ENCODE measurements around the gene PODXL2. TPM values are rescaled to one million over a fixed set of nuclear protein-coding genes. Genes with fewer than 3 reads are reported as not detected.

The PODXL2 gene
- total RNA-seq, 1 donor from 2014 or later: 4.2 TPM

DNA sequence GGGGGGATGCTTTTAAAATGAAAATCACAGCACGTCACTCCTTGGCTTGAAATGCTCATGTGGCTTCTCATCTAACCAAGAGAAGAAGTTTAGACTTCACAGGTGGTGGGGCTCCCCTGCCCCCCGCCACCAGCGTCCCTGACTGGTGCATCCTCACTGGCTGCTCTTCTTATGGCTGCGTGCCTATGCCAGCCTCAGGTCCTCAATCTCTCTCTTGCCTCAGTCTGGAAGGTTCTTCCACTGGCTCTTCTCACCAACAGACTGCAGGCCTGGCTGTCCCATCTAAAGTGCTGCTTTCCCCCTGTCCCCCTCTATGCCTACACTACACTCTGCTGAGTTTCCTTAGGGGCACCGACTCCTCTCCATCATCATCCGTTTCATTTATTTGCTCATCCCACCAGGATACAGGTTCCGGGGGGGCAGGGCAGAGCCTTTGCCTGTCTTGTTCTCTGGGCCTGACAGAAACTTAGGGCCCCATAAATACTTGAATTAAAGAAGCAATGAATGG is 64.4 kb downstream of the PODXL2 start:
- peaks cover 50 to 66% (median 62%) of the 10 kb centered on the region in 3 donors for H3K4me1 ChIP-seq (ENCODE audit: control insufficient read depth in 3 of 3, insufficient read depth in 3 of 3, low read length in 3 of 3)
- H3K9ac ChIP-seq (ENCODE audit: low read depth in 1 of 3, low read length in 3 of 3): no peak overlapping the region
- H3K27me3 ChIP-seq (ENCODE audit: control insufficient read depth in 3 of 3, insufficient read depth in 3 of 3, low read length in 3 of 3): no peaks in the 10 kb centered on the region
- H3K4me3 ChIP-seq (ENCODE audit: low read length in 3 of 3): no peak overlapping the region
- peaks cover 10 to 33% (median 26%) of the 10 kb centered on the region in 3 donors for H3K36me3 ChIP-seq (ENCODE audit: control insufficient read depth in 3 of 3, insufficient read depth in 3 of 3, low read length in 3 of 3)
- no peak overlapping the region for H3K27ac ChIP-seq (ENCODE audit: low read depth, low read length)
- no peaks in the 10 kb centered on the region for H3K9me3 ChIP-seq (ENCODE audit: control insufficient read depth in 3 of 3, low read length in 3 of 3)

- no peak overlapping the region for H3K4me3 ChIP-seq (ENCODE audit: low read length in 3 of 3)
- peaks cover 50 to 66% (median 62%) of the 10 kb centered on the region in 3 donors for H3K4me1 ChIP-seq (ENCODE audit: control insufficient read depth in 3 of 3, insufficient read depth in 3 of 3, low read length in 3 of 3)
- no peaks in the 10 kb centered on the region for H3K27me3 ChIP-seq (ENCODE audit: control insufficient read depth in 3 of 3, insufficient read depth in 3 of 3, low read length in 3 of 3)
- H3K9me3 ChIP-seq (ENCODE audit: control insufficient read depth in 3 of 3, low read length in 3 of 3): no peaks in the 10 kb centered on the region
- no peak overlapping the region for H3K27ac ChIP-seq (ENCODE audit: low read depth, low read length)
- peaks cover 10 to 33% (median 26%) of the 10 kb centered on the region in 3 donors for H3K36me3 ChIP-seq (ENCODE audit: control insufficient read depth in 3 of 3, insufficient read depth in 3 of 3, low read length in 3 of 3)
- peak overlapping the region in 1 of 3 donors; percentile 25 for H3K9ac ChIP-seq (ENCODE audit: low read depth in 1 of 3, low read length in 3 of 3)
Observed at GRCh38 chr3:127694467-127695215, 65.7 kb downstream of the PODXL2 start.

DNA sequence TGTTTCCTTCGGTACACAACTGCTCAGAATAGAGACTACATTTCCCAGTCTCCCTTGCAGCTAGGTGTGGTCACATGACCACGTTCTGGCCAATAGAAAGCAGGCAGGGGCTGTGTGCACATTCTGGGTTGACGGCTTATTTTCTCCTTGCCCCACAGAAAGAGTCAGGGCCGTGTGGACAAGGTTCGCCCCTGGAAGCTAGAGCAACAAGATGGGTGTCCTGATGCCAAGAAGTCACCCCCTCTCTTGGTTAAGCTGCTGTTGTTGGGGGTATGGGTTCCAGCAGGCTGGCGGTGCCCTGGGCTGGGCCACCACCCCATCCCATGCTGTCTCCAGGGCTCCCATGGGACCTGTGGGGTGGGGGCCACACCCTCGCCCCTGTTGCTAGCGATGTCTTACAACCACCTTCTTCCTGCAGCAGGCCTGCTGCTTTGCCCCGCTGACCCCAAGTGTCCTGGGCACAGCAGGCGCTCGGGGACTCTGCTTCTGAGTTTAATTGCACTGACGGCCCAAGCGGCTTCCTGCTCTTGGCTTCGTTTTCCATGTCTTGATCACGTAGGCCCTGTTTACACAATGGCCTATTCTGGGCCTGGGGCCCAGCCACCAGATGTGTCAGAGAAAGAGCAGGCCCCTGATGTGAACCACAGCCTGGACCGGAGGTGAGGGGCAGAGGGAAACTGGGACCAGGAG is 68.7 kb downstream of the PODXL2 start:
- Histone ChIP-seq H3K4me1 (ENCODE audit: control insufficient read depth in 3 of 3, insufficient read depth in 3 of 3, low read length in 3 of 3) (peaks cover 61 to 84% (median 70%) of the 10 kb centered on the region in 3 donors), H3K9me3 (ENCODE audit: control insufficient read depth in 3 of 3, low read length in 3 of 3) (no peaks in the 10 kb centered on the region), H3K27me3 (ENCODE audit: control insufficient read depth in 3 of 3, insufficient read depth in 3 of 3, low read length in 3 of 3) (no peaks in the 10 kb centered on the region), H3K27ac (ENCODE audit: low read depth, low read length) (peak overlapping the region; percentile 95), H3K4me3 (ENCODE audit: low read length in 3 of 3) (peak overlapping the region; percentile 71 to 81 (median 76)), H3K9ac (ENCODE audit: low read depth in 1 of 3, low read length in 3 of 3) (peak overlapping the region; percentile 75 to 91 (median 88)), H3K36me3 (ENCODE audit: control insufficient read depth in 3 of 3, insufficient read depth in 3 of 3, low read length in 3 of 3) (peaks cover 9 to 19% (median 12%) of the 10 kb centered on the region in 3 donors)

DNA sequence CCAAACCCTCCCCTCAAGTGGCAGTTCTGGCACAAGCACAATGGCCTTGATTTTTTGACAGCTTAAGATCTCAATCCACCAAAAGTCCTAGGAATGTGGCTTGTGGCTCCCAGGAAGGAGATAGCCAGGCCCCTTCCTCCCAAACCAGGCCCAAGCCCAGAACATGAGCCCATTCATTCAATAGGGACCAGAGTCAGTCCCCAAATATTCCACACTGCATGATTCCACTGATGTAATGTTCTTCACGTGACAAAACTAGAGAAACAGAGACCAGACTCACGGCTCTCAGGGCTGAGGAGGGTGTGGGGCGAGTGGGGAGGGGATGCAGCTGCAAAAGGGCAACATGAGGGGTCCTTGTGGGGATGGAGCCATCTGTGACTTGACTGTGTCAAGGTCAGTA is 69.3 kb downstream of the PODXL2 start:
- peaks cover 66 to 83% (median 75%) of the 10 kb centered on the region in 3 donors for H3K4me1 ChIP-seq (ENCODE audit: control insufficient read depth in 3 of 3, insufficient read depth in 3 of 3, low read length in 3 of 3)
- peaks cover 3 to 14% (median 6%) of the 10 kb centered on the region in 3 donors for H3K36me3 ChIP-seq (ENCODE audit: control insufficient read depth in 3 of 3, insufficient read depth in 3 of 3, low read length in 3 of 3)
- no peaks in the 10 kb centered on the region for H3K9me3 ChIP-seq (ENCODE audit: control insufficient read depth in 3 of 3, low read length in 3 of 3)
- H3K27ac ChIP-seq (ENCODE audit: low read depth, low read length): peak overlapping the region; percentile 95
- H3K27me3 ChIP-seq (ENCODE audit: control insufficient read depth in 3 of 3, insufficient read depth in 3 of 3, low read length in 3 of 3): no peaks in the 10 kb centered on the region
- peak overlapping the region; percentile 69 to 91 (median 75) for H3K9ac ChIP-seq (ENCODE audit: low read depth in 1 of 3, low read length in 3 of 3)
- H3K4me3 ChIP-seq (ENCODE audit: low read length in 3 of 3): peak overlapping the region in 2 of 3 donors; percentile 71 to 81

GRCh38 chr3:127698691-127699415 is 69.9 kb downstream of the PODXL2 start:
- Histone ChIP-seq H3K36me3 (ENCODE audit: control insufficient read depth in 3 of 3, insufficient read depth in 3 of 3, low read length in 3 of 3) (peaks cover 0 to 9% (median 3%) of the 10 kb centered on the region in 3 donors), H3K27ac (ENCODE audit: low read depth, low read length) (peak overlapping the region; percentile 95), H3K4me1 (ENCODE audit: control insufficient read depth in 3 of 3, insufficient read depth in 3 of 3, low read length in 3 of 3) (peaks cover 66 to 80% (median 75%) of the 10 kb centered on the region in 3 donors), H3K4me3 (ENCODE audit: low read length in 3 of 3) (no peak overlapping the region), H3K9ac (ENCODE audit: low read depth in 1 of 3, low read length in 3 of 3) (peak overlapping the region in 2 of 3 donors; percentile 69 to 91), H3K27me3 (ENCODE audit: control insufficient read depth in 3 of 3, insufficient read depth in 3 of 3, low read length in 3 of 3) (no peaks in the 10 kb centered on the region), H3K9me3 (ENCODE audit: control insufficient read depth in 3 of 3, low read length in 3 of 3) (no peaks in the 10 kb centered on the region)

- Histone ChIP-seq H3K36me3 (ENCODE audit: control insufficient read depth in 3 of 3, insufficient read depth in 3 of 3, low read length in 3 of 3) (peaks cover 0 to 5% (median 3%) of the 10 kb centered on the region in 3 donors), H3K4me1 (ENCODE audit: control insufficient read depth in 3 of 3, insufficient read depth in 3 of 3, low read length in 3 of 3) (peaks cover 66 to 74% (median 72%) of the 10 kb centered on the region in 3 donors), H3K27ac (ENCODE audit: low read depth, low read length) (peak overlapping the region; percentile 95), H3K27me3 (ENCODE audit: control insufficient read depth in 3 of 3, insufficient read depth in 3 of 3, low read length in 3 of 3) (no peaks in the 10 kb centered on the region), H3K9ac (ENCODE audit: low read depth in 1 of 3, low read length in 3 of 3) (peak overlapping the region in 2 of 3 donors; percentile 12 to 91), H3K4me3 (ENCODE audit: low read length in 3 of 3) (no peak overlapping the region), H3K9me3 (ENCODE audit: control insufficient read depth in 3 of 3, low read length in 3 of 3) (no peaks in the 10 kb centered on the region)
Observed at GRCh38 chr3:127699416-127700300, 70.7 kb downstream of the PODXL2 start.

DNA sequence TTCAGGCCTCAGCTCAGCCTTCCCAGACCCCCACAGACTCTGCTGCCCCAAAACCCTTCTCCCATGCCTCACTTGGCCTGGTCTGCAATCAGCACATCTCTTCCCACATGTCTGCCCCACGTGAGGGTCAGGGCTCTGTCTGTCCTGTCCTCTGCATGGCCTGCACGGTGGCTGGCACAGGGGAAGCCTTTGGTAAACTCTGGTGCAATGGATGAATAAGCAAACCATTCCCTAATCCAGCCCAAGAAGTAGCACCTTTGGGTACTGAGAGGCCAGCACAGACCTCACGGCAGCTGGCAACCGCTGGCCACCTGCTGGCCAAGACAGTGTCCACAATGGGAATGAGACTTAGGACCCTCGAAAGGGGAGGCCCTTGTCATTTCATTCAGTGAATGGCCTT is 71.4 kb downstream of the PODXL2 start:
- H3K9me3 ChIP-seq (ENCODE audit: control insufficient read depth in 3 of 3, low read length in 3 of 3): no peaks in the 10 kb centered on the region
- peak overlapping the region in 1 of 3 donors; percentile 69 for H3K9ac ChIP-seq (ENCODE audit: low read depth in 1 of 3, low read length in 3 of 3)
- H3K4me3 ChIP-seq (ENCODE audit: low read length in 3 of 3): no peak overlapping the region
- peak overlapping the region; percentile 95 for H3K27ac ChIP-seq (ENCODE audit: low read depth, low read length)
- peaks cover 62 to 70% (median 66%) of the 10 kb centered on the region in 3 donors for H3K4me1 ChIP-seq (ENCODE audit: control insufficient read depth in 3 of 3, insufficient read depth in 3 of 3, low read length in 3 of 3)
- no peaks in the 10 kb centered on the region for H3K27me3 ChIP-seq (ENCODE audit: control insufficient read depth in 3 of 3, insufficient read depth in 3 of 3, low read length in 3 of 3)
- peaks cover 0 to 3% (median 0%) of the 10 kb centered on the region in 3 donors for H3K36me3 ChIP-seq (ENCODE audit: control insufficient read depth in 3 of 3, insufficient read depth in 3 of 3, low read length in 3 of 3)

- Histone ChIP-seq H3K9ac (ENCODE audit: low read depth in 1 of 3, low read length in 3 of 3) (peak overlapping the region; percentile 6 to 64 (median 52)), H3K4me1 (ENCODE audit: control insufficient read depth in 3 of 3, insufficient read depth in 3 of 3, low read length in 3 of 3) (peaks cover 62 to 72% (median 71%) of the 10 kb centered on the region in 3 donors), H3K27me3 (ENCODE audit: control insufficient read depth in 3 of 3, insufficient read depth in 3 of 3, low read length in 3 of 3) (no peaks in the 10 kb centered on the region), H3K36me3 (ENCODE audit: control insufficient read depth in 3 of 3, insufficient read depth in 3 of 3, low read length in 3 of 3) (peaks cover 0 to 3% (median 3%) of the 10 kb centered on the region in 3 donors), H3K9me3 (ENCODE audit: control insufficient read depth in 3 of 3, low read length in 3 of 3) (no peaks in the 10 kb centered on the region), H3K27ac (ENCODE audit: low read depth, low read length) (peak overlapping the region; percentile 95), H3K4me3 (ENCODE audit: low read length in 3 of 3) (peak overlapping the region in 1 of 3 donors; percentile 29)
Observed at GRCh38 chr3:127701280-127701911, 72.4 kb downstream of the PODXL2 start.
